ENCODE measurements around the gene ERG. TPM values are rescaled to one million over a fixed set of nuclear protein-coding genes. Genes with fewer than 3 reads are reported as not detected.

The ERG gene
- total and polyA plus RNA-seq, 2 of the 8 experiments (the other 6 are each of a cell fraction or from before 2014, with no cell fraction given): 1.0 to 3.0 TPM

- TF ChIP-seq SIRT6 (IDR thresholded peaks at IDR 0.05; ENCODE audit: low read length) (no peak), RFX5 (IDR thresholded peaks at IDR 0.05; ENCODE audit: borderline replicate concordance, low read depth, low read length) (no peak), CTCF (IDR thresholded peaks at IDR 0.05; ENCODE audit: control extremely low read depth in 1 of 3, insufficient read depth in 1 of 3, low read depth in 1 of 3, low read length in 3 of 3) (no peak), POLR2AphosphoS5 (IDR thresholded peaks at IDR 0.05; ENCODE audit: low read depth, low read length) (peak; percentile 94), SIN3A (conservative IDR thresholded peaks at IDR 0.05 in 1 of 2, IDR thresholded peaks at IDR 0.05 in 1 of 2; ENCODE audit: low read depth in 1 of 2, low read length in 2 of 2) (0 out of 4 replicates have a peak, but pooled peaks of 1 of the 2 experiments have one; percentile 28), KDM5A (IDR thresholded peaks at IDR 0.05; ENCODE audit: low read length) (no peak), ATF3 (IDR thresholded peaks at IDR 0.05; ENCODE audit: insufficient read depth, low read depth, low read length) (peak; percentile 68), TAF7 (optimal IDR thresholded peaks at IDR 0.05; ENCODE audit: borderline replicate concordance, low read depth, low read length) (no peak), NANOG (IDR thresholded peaks at IDR 0.05; ENCODE audit: insufficient read depth, low read depth, low read length, poor library complexity, severe bottlenecking) (peak; percentile 88), RBBP5 (IDR thresholded peaks at IDR 0.05; ENCODE audit: borderline replicate concordance, low read depth, low read length) (no peak), BRCA1 (IDR thresholded peaks at IDR 0.05; ENCODE audit: low read depth, low read length) (no peak)
Observed at GRCh38 chr21:38448671-38449385, 49.4 kb downstream of the ERG start (continued).

Data from H1 (cell line).